HL-60 (cell line): ENCODE measurements around the gene EFNA4.

ENCODE experiments used
- CTCF ChIP-seq: IDR thresholded peaks from one replicate; pipeline ENCODE4 v1.5.1; 2011; ENCODE audit warnings: low read length, control low read depth, inconsistent platforms; ENCODE audit not compliant: insufficient read depth
- POLR2AphosphoS5 ChIP-seq: IDR thresholded peaks from 2 replicates; pipeline ENCODE4 v1.6.1; 2012; ENCODE audit warnings: low read depth
- REST ChIP-seq: IDR thresholded peaks from 2 replicates; pipeline ENCODE4 v1.6.1; 2012; ENCODE audit warnings: low read depth; ENCODE audit not compliant: insufficient replicate concordance

- TF ChIP-seq CTCF (no peak), REST (no peak), POLR2AphosphoS5 (no peak)
These were observed 12.0 kb downstream of the EFNA4 start for GRCh38 chr1:155075535-155075934.
